ENCODE results near the gene ST6GALNAC4. TPM values are rescaled to one million over a fixed set of nuclear protein-coding genes. Genes with fewer than 3 reads are reported as not detected.

ST6GALNAC4 gene
- total RNA-seq, 1 experiment from 2014 or later, result 28.3 TPM

- POLR2A ChIA-PET (ENCODE audit: unreplicated experiment), result no interaction called here
Measured at GRCh38 chr9:127950513-127951289, 33.9 kb upstream of the ST6GALNAC4 start.

GRCh38 chr9:127949827-127950512, 33.1 kb upstream of the ST6GALNAC4 start:
- Histone ChIP-seq H3K4me2 (no peak overlapping the region), H3K27ac (no peak overlapping the region), H3K79me2 (ENCODE audit: low read depth) (peaks cover 54% of the 10 kb centered on the region), H4K20me1 (ENCODE audit: insufficient read depth) (peaks cover 65% of the 10 kb centered on the region), H3K9me3 (ENCODE audit: insufficient read depth, low read depth) (no peaks in the 10 kb centered on the region), H3K36me3 (ENCODE audit: low read depth) (peaks cover 15% of the 10 kb centered on the region; the same call in 1 of the 2 replicates), H3K4me3 (no peak overlapping the region), H3K27me3 (ENCODE audit: insufficient read depth, low read depth) (no peaks in the 10 kb centered on the region), H3F3A (ENCODE audit: insufficient read depth, low read depth) (peaks cover 21% of the 10 kb centered on the region; the same call in 1 of the 2 replicates), H3K9me2 (ENCODE audit: insufficient read depth) (no peaks in the 10 kb centered on the region), H3K4me1 (replicated peaks; ENCODE audit: insufficient read depth) (peaks cover 11% of the 10 kb centered on the region), H2AFZ (no peak overlapping the region)
- CTCF ChIA-PET, result no interaction called here
- TF ChIP-seq EZH2 (IDR thresholded peaks at IDR 0.05; ENCODE audit: low read depth), result no peak
- intact Hi-C loops (cut with micrococcal nuclease; ENCODE audit: unreplicated experiment), result no loop called here
- no TSS peak for BruUV-seq (replicated peaks)
- POLR2A ChIA-PET (ENCODE audit: unreplicated experiment), result no interaction called here
- DNase-seq, result no peak

More at GRCh38 chr9:127950513-127951289, 33.9 kb upstream of the ST6GALNAC4 start:
- Histone ChIP-seq H3K27me3 (ENCODE audit: insufficient read depth, low read depth) (no peaks in the 10 kb centered on the region), H3K4me3 (no peak overlapping the region), H2AFZ (no peak overlapping the region), H3K4me1 (replicated peaks; ENCODE audit: insufficient read depth) (peaks cover 17% of the 10 kb centered on the region), H3K4me2 (no peak overlapping the region), H4K20me1 (ENCODE audit: insufficient read depth) (peaks cover 67% of the 10 kb centered on the region), H3K27ac (no peak overlapping the region), H3K79me2 (ENCODE audit: low read depth) (peaks cover 57% of the 10 kb centered on the region), H3F3A (ENCODE audit: insufficient read depth, low read depth) (peaks cover 22% of the 10 kb centered on the region; the same call in 1 of the 2 replicates), H3K9me3 (ENCODE audit: insufficient read depth, low read depth) (no peaks in the 10 kb centered on the region), H3K36me3 (ENCODE audit: low read depth) (peaks cover 15% of the 10 kb centered on the region; the same call in 1 of the 2 replicates), H3K9me2 (ENCODE audit: insufficient read depth) (no peaks in the 10 kb centered on the region)
- no TSS peak for BruUV-seq (replicated peaks)
- intact Hi-C loops (cut with micrococcal nuclease; ENCODE audit: unreplicated experiment), result no loop called here
- TF ChIP-seq EZH2 (IDR thresholded peaks at IDR 0.05; ENCODE audit: low read depth) (no peak), CTCF (conservative IDR thresholded peaks at IDR 0.05) (no peak)
- CTCF ChIA-PET, result no interaction called here
- no peak for DNase-seq

DNA sequence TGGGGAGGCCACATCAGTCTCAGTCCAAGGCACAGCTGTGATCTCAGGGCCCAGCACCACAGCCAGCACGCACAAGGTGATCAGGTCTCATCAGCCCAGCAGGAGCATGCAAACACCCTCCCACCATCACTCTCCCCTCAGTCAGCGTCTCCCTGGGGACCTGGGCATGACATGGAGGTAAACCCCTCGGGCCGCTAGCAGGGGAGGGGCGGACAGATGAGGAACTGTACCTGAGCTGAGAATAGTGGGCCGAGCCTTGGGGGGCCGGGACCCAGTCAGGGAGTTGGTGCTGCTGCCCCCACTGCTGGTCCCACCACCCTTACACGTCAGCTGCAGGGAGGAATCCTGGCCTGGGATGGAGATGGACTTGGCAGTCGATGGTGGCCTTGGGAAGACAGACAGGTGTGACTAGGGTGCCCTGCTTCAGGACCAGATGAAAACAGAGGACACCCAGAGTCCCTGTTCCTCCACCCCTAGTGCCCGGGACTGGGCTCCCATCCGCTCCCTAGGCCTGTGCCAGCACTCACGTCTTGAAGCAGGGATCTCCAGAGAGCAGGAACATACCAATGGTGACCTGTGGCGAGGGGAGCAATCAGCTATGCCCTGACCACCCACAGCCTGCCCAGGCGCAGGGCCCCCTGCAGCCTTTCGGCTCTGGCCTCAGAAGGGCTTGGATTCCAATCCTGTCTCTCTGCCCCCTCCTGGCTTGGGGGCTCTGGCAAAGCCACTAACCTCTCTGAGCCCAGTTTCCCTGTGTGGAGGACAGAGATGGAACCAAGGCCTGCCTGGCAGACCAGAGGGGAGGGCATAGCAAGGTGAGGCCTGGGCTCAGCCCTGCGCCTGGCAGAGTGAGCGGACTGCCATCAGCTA, 31.2 kb upstream of the ST6GALNAC4 start:
- Histone ChIP-seq H3K27me3 (ENCODE audit: insufficient read depth, low read depth) (no peaks in the 10 kb centered on the region), H3K4me1 (replicated peaks; ENCODE audit: insufficient read depth) (no peaks in the 10 kb centered on the region), H3K9me2 (ENCODE audit: insufficient read depth) (no peaks in the 10 kb centered on the region), H3K9me3 (ENCODE audit: insufficient read depth, low read depth) (no peaks in the 10 kb centered on the region), H4K20me1 (ENCODE audit: insufficient read depth) (peaks cover 47% of the 10 kb centered on the region), H3K79me2 (ENCODE audit: low read depth) (peaks cover 35% of the 10 kb centered on the region), H3K27ac (no peak overlapping the region), H3K36me3 (ENCODE audit: low read depth) (peaks cover 24% of the 10 kb centered on the region; the same call in 1 of the 2 replicates), H2AFZ (no peak overlapping the region), H3K4me2 (no peak overlapping the region), H3F3A (ENCODE audit: insufficient read depth, low read depth) (peaks cover 37% of the 10 kb centered on the region; the same call in 1 of the 2 replicates), H3K4me3 (no peak overlapping the region)
- intact Hi-C loops (cut with micrococcal nuclease; ENCODE audit: unreplicated experiment), result no loop called here
- ChIA-PET POLR2A (ENCODE audit: unreplicated experiment) (no interaction called here), CTCF (interaction anchor here (0.6 kb wide), 1 partner anchor 9 kb away, joined by 8 read pairs; no protein-coding TSS in a partner anchor)
- no TSS peak for BruUV-seq (replicated peaks)
- TF ChIP-seq EZH2 (IDR thresholded peaks at IDR 0.05; ENCODE audit: low read depth) (no peak), CTCF (conservative IDR thresholded peaks at IDR 0.05) (no peak)
- no peak for DNase-seq

All from PC-9 (cell line).